Measurements from ENCODE around the gene CCT8L2. TPM values are rescaled to one million over a fixed set of nuclear protein-coding genes. Genes with fewer than 3 reads are reported as not detected.
"Not testable (repeated sequence)": the region's sequence is repeated elsewhere in the genome, so short reads cannot be mapped to it uniquely, and the experiment has no call there.

CCT8L2 gene
- total and polyA plus RNA-seq, 2 of the 8 experiments (the other 6 are each of a cell fraction or from before 2014, with no cell fraction given) = not detected

GRCh38 chr22:16543310-16543709 lies 49.3 kb downstream of the CCT8L2 start:
- WGBS, 2 experiments (ENCODE audit: extremely low coverage in 1 of 2, insufficient coverage in 1 of 2, insufficient read length in 1 of 2, insufficient replicate concordance in 2 of 2, low coverage in 1 of 2, low lambda C conversion rate in 2 of 2, missing lambda C conversion rate in 1 of 2) = 94% methylated on average over 1 of the region's 1 CpG; no CpG with 5 or more reads in 1 of the 2 experiments
- H2BK12ac ChIP-seq (ENCODE audit: low read depth, low read length) = not testable (repeated sequence)

More at GRCh38 chr22:16543310-16543709, 49.3 kb downstream of the CCT8L2 start:
- H2BK15ac ChIP-seq (ENCODE audit: low read length); H3K23me2 ChIP-seq (ENCODE audit: low read depth, low read length); H3K27me3 ChIP-seq (replicated peaks in 1 of 4; ENCODE audit: control insufficient read depth in 3 of 4, extremely low read depth in 1 of 4, insufficient read depth in 3 of 4, low read length in 3 of 4); H3K4ac ChIP-seq (replicated peaks; ENCODE audit: insufficient read length, low read depth, low read length); H2BK20ac ChIP-seq (ENCODE audit: low read length); H3K14ac ChIP-seq (ENCODE audit: insufficient read length); DNase-seq (ENCODE audit: low read depth in 1 of 2, low spot score in 2 of 2); H3K79me2 ChIP-seq (ENCODE audit: control insufficient read depth in 1 of 2, insufficient read depth in 2 of 2, low read length in 2 of 2); H3K56ac ChIP-seq (replicated peaks; ENCODE audit: insufficient read length, low read depth, low read length); H2BK5ac ChIP-seq (ENCODE audit: low read depth, low read length); H4K20me1 ChIP-seq (replicated peaks in 1 of 2; ENCODE audit: control insufficient read depth in 1 of 2, insufficient read depth in 2 of 2, low read length in 2 of 2); H3K36me3 ChIP-seq (ENCODE audit: control insufficient read depth in 2 of 4, insufficient read depth in 4 of 4, low read length in 3 of 4); H3K23ac ChIP-seq (ENCODE audit: insufficient read length); FAIRE-seq; H2AK5ac ChIP-seq (ENCODE audit: low read depth, low read length); H3K4me3 ChIP-seq (ENCODE audit: extremely low read depth in 1 of 4, insufficient read depth in 2 of 4, low read depth in 3 of 4, low read length in 4 of 4); H3K27ac ChIP-seq (ENCODE audit: low read depth, low read length); H4K91ac ChIP-seq (replicated peaks; ENCODE audit: insufficient read length, low read length); H2AFZ ChIP-seq (ENCODE audit: low read length); H3K4me2 ChIP-seq (ENCODE audit: insufficient read depth in 1 of 2, low read depth in 2 of 2, low read length in 2 of 2); CTCF ChIA-PET (ENCODE audit: partially characterized antibody); H2BK120ac ChIP-seq (replicated peaks; ENCODE audit: low read depth, low read length); H4K8ac ChIP-seq (ENCODE audit: extremely low read depth, insufficient read depth, low read length); H3K18ac ChIP-seq (ENCODE audit: extremely low read depth, low read length); H3K9ac ChIP-seq (replicated peaks in 1 of 4; ENCODE audit: extremely low read depth in 1 of 4, low read depth in 3 of 4, low read length in 3 of 4); H3K79me1 ChIP-seq (ENCODE audit: low read depth, low read length); H3K4me1 ChIP-seq (replicated peaks in 1 of 4; ENCODE audit: control insufficient read depth in 3 of 4, insufficient read depth in 4 of 4, low read length in 3 of 4); POLR2A ChIA-PET (ENCODE audit: partially characterized antibody); H4K5ac ChIP-seq (ENCODE audit: insufficient read length, low read depth, low read length): not testable (repeated sequence)
- peaks cover 0 to 17% of the 10 kb centered on the region in 2 experiments; a peak in 2 of 4 replicates for H3K9me3 ChIP-seq (ENCODE audit: insufficient read depth in 2 of 2, low read depth in 1 of 2, low read length in 1 of 2)

Other genes with a start within 250 kb of the CCT8L2 start
- gene XKR3, start 232.6 kb upstream of the CCT8L2 start, total RNA-seq (2021; fragmentation: NEBNext Ultra II Directional; extraction: Animal tissue kit (Norgen Biotek cat#: 25700)) = 0.17 and 0.25 TPM in 2 replicates
- gene XKR3, start 232.6 kb upstream of the CCT8L2 start, polyA plus RNA-seq (2011; rRNA removed) = not detected in 2 replicates

Data from H1 (cell line).